IMR-90 (cell line): ENCODE results near the gene LPCAT4. TPM values are rescaled to one million over a fixed set of nuclear protein-coding genes. Genes with fewer than 3 reads are reported as not detected.

Source experiments
- ATAC-seq: fragments of 200-7000 bp; cut with Tn5 transposase; 2 replicates; pipeline ENCODE4 v1.9.1; 2020; ENCODE audit warnings: low read depth, mild to moderate bottlenecking, moderate library complexity
- BruUV-seq: library from RNA; stranded (reverse); fragments of 400-500 nt; replicated peaks from 2 replicates; lab custom pipeline; 2021; lab: Mats Ljungman, UMichigan
- CTCF ChIA-PET: fragments of 300-600 bp; formaldehyde crosslinking; extraction: SDS; loops from one replicate; lab custom pipeline; 2021; ENCODE audit warnings: antibody characterized with exemption; lab: Yijun Ruan, JAX
- POLR2A ChIA-PET: fragments of 300-600 bp; sonication (Branson Sonifier 250); formaldehyde crosslinking; loops from one replicate; lab custom pipeline; 2022; ENCODE audit warnings: antibody characterized with exemption; ENCODE audit not compliant: unreplicated experiment; lab: Charles Lee
- DNase-seq: peaks from one replicate; pipeline ENCODE4 v3.0.0; 2013
- H2AFZ ChIP-seq: replicated peaks from 2 replicates; pipeline ENCODE3; 2013; ENCODE audit warnings: low read length, mild to moderate bottlenecking; ENCODE audit not compliant: poor library complexity
- H2AK5ac ChIP-seq: 2 replicates; pipeline ENCODE4 v1.6.1; 2013; ENCODE audit warnings: low read depth, low read length, inconsistent platforms
- H2AK9ac ChIP-seq: replicated peaks from 2 replicates; pipeline ENCODE3; 2013; ENCODE audit warnings: mild to moderate bottlenecking, low read depth, low read length, moderate library complexity; ENCODE audit not compliant: poor library complexity
- H2BK120ac ChIP-seq: 2 replicates; pipeline ENCODE4 v1.6.1; 2013; ENCODE audit warnings: low read depth, low read length, inconsistent platforms
- H2BK15ac ChIP-seq: 3 replicates; pipeline ENCODE4 v1.6.1; 2013; ENCODE audit warnings: low read depth, low read length, inconsistent platforms
- H2BK20ac ChIP-seq: 2 replicates; pipeline ENCODE4 v1.6.1; 2013; ENCODE audit warnings: low read depth, mild to moderate bottlenecking, inconsistent platforms, low read length, moderate library complexity
- H2BK5ac ChIP-seq: 2 replicates; pipeline ENCODE4 v1.6.1; 2013; ENCODE audit warnings: mild to moderate bottlenecking, low read depth, low read length, inconsistent platforms; ENCODE audit not compliant: poor library complexity, severe bottlenecking
- H3K14ac ChIP-seq: replicated peaks from 2 replicates; pipeline ENCODE4 v1.6.1; 2013; ENCODE audit warnings: low read depth, low read length, inconsistent platforms
- H3K18ac ChIP-seq: 2 replicates; pipeline ENCODE4 v1.6.1; 2013; ENCODE audit warnings: low read depth, low read length, control low read depth
- H3K23ac ChIP-seq: 2 replicates; pipeline ENCODE4 v1.6.1; 2013; ENCODE audit warnings: low read depth, low read length, inconsistent platforms
- H3K27ac ChIP-seq: 2 replicates; pipeline ENCODE4 v1.5.1; 2013; ENCODE audit warnings: mild to moderate bottlenecking, control low read depth, low read length; ENCODE audit not compliant: insufficient read depth
- H3K27me3 ChIP-seq: 2 replicates; pipeline ENCODE4 v1.6.1; 2013; ENCODE audit warnings: low read length; ENCODE audit not compliant: control insufficient read depth, insufficient read depth
- H3K36me3 ChIP-seq: 2 replicates; pipeline ENCODE4 v1.6.1; 2013; ENCODE audit warnings: low read length, mixed read lengths; ENCODE audit not compliant: control insufficient read depth, insufficient read depth
- H3K4ac ChIP-seq: 2 replicates; pipeline ENCODE4 v1.6.1; 2013; ENCODE audit warnings: low read depth, low read length, inconsistent platforms
- H3K4me1 ChIP-seq: 2 replicates; pipeline ENCODE4 v1.6.1; 2013; ENCODE audit warnings: low read length, mixed read lengths; ENCODE audit not compliant: control insufficient read depth, insufficient read depth
- H3K4me2 ChIP-seq: 2 replicates; pipeline ENCODE4 v1.6.1; 2013; ENCODE audit warnings: low read depth, mild to moderate bottlenecking, control low read depth, low read length, moderate library complexity
- H3K4me3 ChIP-seq: 2 replicates; pipeline ENCODE4 v1.5.1; 2013; ENCODE audit warnings: low read depth, mild to moderate bottlenecking, control low read depth, low read length, moderate library complexity; ENCODE audit not compliant: insufficient read depth
- H3K56ac ChIP-seq: 2 replicates; pipeline ENCODE4 v1.6.1; 2013; ENCODE audit warnings: low read length, inconsistent platforms; ENCODE audit not compliant: insufficient read depth; ENCODE audit errors: extremely low read depth
- H3K79me1 ChIP-seq, 2 experiments: 2 replicates each; pipeline ENCODE4 v1.6.1; 2013; ENCODE audit warnings: low read length in 2 of 2, inconsistent platforms in 1 of 2, low read depth in 1 of 2
- H3K9ac ChIP-seq: 2 replicates; pipeline ENCODE4 v1.6.1; 2013; ENCODE audit warnings: low read depth, low read length, control low read depth
- H3K9me1 ChIP-seq: 2 replicates; pipeline ENCODE4 v1.6.1; 2013; ENCODE audit warnings: low read length, inconsistent platforms; ENCODE audit not compliant: insufficient read depth
- H3K9me3 ChIP-seq: 2 replicates; pipeline ENCODE4 v1.6.1; 2013; ENCODE audit warnings: low read length; ENCODE audit not compliant: control insufficient read depth, insufficient read depth
- H4K20me1 ChIP-seq: 2 replicates; pipeline ENCODE4 v1.6.1; 2013; ENCODE audit warnings: low read length, inconsistent platforms; ENCODE audit not compliant: insufficient read depth
- H4K5ac ChIP-seq: 2 replicates; pipeline ENCODE4 v1.6.1; 2013; ENCODE audit warnings: mild to moderate bottlenecking, low read depth, low read length, control low read depth
- H4K8ac ChIP-seq, 2 experiments: 2 replicates each; pipeline ENCODE4 v1.6.1; 2013; ENCODE audit warnings: low read depth in 2 of 2, low read length in 2 of 2, control low read depth in 1 of 2, inconsistent platforms in 1 of 2
- H4K91ac ChIP-seq: 2 replicates; pipeline ENCODE4 v1.6.1; 2013; ENCODE audit warnings: low read depth, low read length, inconsistent platforms; ENCODE audit not compliant: insufficient read depth
- BHLHE40 ChIP-seq: fragments of 150-350 bp; IDR thresholded peaks from 2 replicates; pipeline ENCODE4 v1.6.1; 2016; ENCODE audit warnings: mild to moderate bottlenecking, low read depth, low read length
- MAZ ChIP-seq: IDR thresholded peaks from 2 replicates; pipeline ENCODE4 v1.6.1; 2012; ENCODE audit warnings: low read depth, mild to moderate bottlenecking, low read length, improper control_type of control experiment, moderate library complexity, borderline replicate concordance
- WGBS, 2 experiments: methylation state at CpG; one replicate each; pipeline versions ENCODE4 v1.1.5 to v1.1.7; 2013; ENCODE audit warnings: missing lambda C conversion rate in 2 of 2; ENCODE audit not compliant: insufficient read length in 1 of 2; ENCODE audit errors: extremely low coverage in 2 of 2; 5-methylcytosine and 5-hydroxymethylcytosine counted together
- dilution Hi-C: fragments of 300-500 bp; cut with HindIII; formaldehyde crosslinking; loops from one replicate; pipeline ENCODE4 v1.14.3; 2018; ENCODE audit warnings: low sequenced_read_pairs; ENCODE audit not compliant: unreplicated experiment
- in situ Hi-C: fragments of 300-500 bp; cut with MboI; formaldehyde crosslinking; loops from 3 replicates; pipeline ENCODE4 v1.14.3; 2019; ENCODE audit warnings: low sequenced_read_pairs, inconsistent platforms, mixed read lengths
- intact Hi-C: fragments of 100-400 bp; cut with micrococcal nuclease; formaldehyde crosslinking; loops from 2 replicates; pipeline ENCODE4 v1.10.0; 2022
- polyA plus RNA-seq, 3 experiments: library from polyadenylated mRNA; depleted of rRNA; stranded (reverse); fragments of >200 nt; gene quantifications; 2 replicates each; pipeline ENCODE4 v1.2.3, GENCODE V29; 2012; ENCODE audit warnings: low replicate concordance in 1 of 3
- total RNA-seq: library from RNA; depleted of rRNA; stranded (reverse); fragments of >200 nt; gene quantifications from 2 replicates; pipeline ENCODE4 v1.2.3, GENCODE V29; 2012

Gene LPCAT4
- total and polyA plus RNA-seq, 2 of the 4 experiments (the other 2 are of a cell fraction), result 3.8 to 44.4 TPM

- Histone ChIP-seq H4K20me1 (peaks cover 3% of the 10 kb centered on the region; the same call in 1 of the 2 replicates), H3K18ac (no peak overlapping the region), H4K8ac (no peak overlapping the region; a peak in 1 of 4 replicates), H3K27ac (no peak overlapping the region), H3K36me3 (peaks cover 7% of the 10 kb centered on the region), H2BK15ac (no peak overlapping the region), H3K56ac (no peak overlapping the region), H3K9me1 (0 out of 2 replicates have a peak, but pooled peaks cover 3% of the 10 kb centered on the region), H2BK120ac (no peak overlapping the region), H2BK20ac (no peak overlapping the region), H3K4me3 (no peak overlapping the region; the same call in 1 of the 2 replicates), H2AK9ac (peak overlapping the region; percentile 77), H3K4me2 (peak overlapping the region; percentile 76), H3K4ac (no peak overlapping the region), H3K27me3 (no peaks in the 10 kb centered on the region), H4K5ac (no peak overlapping the region), H3K9ac (no peak overlapping the region), H3K4me1 (peaks cover 8% of the 10 kb centered on the region), H2AK5ac (peak overlapping the region; percentile 7; the same call in 1 of the 2 replicates), H4K91ac (no peak overlapping the region), H2AFZ (no peak overlapping the region), H3K23ac (no peak overlapping the region), H3K9me3 (no peaks in the 10 kb centered on the region), H3K79me1 (peaks cover 6 to 31% of the 10 kb centered on the region in 2 experiments; a peak in 3 of 4 replicates), H3K14ac (no peak overlapping the region), H2BK5ac (no peak overlapping the region)
- 97% methylated on average over 13 of the region's 15 CpGs; no CpG with 5 or more reads in 1 of the 2 experiments for WGBS, 2 experiments
- DNase-seq (no peak), ATAC-seq (no peak)
- TSS peak; percentile 78 for BruUV-seq
- intact Hi-C loops, result no loop called here
- dilution Hi-C loops, result no loop called here
- CTCF ChIA-PET, result interaction anchor here (1.1 kb wide), 1 partner anchor 246 kb away, joined by 4 read pairs; no protein-coding TSS in a partner anchor
- in situ Hi-C loops, result no loop called here
- POLR2A ChIA-PET, result no interaction called here
- no peak for TF ChIP-seq BHLHE40
- TF ChIP-seq MAZ, result no peak
Observed at GRCh38 chr15:34341381-34342212, 25.4 kb downstream of the LPCAT4 start.
